Activated CD4-positive, alpha-beta T cell treated with anti-CD3 and anti-CD28 coated beads for 24 hours (primary cell): ENCODE data around the gene EPS8.

Experiments used
- DNase-seq, 2 donors: peaks; one replicate each; pipeline ENCODE4 v3.0.0-alpha.2; 2020; ENCODE audit warnings: low read depth in 2 of 2

Gene EPS8

DNA sequence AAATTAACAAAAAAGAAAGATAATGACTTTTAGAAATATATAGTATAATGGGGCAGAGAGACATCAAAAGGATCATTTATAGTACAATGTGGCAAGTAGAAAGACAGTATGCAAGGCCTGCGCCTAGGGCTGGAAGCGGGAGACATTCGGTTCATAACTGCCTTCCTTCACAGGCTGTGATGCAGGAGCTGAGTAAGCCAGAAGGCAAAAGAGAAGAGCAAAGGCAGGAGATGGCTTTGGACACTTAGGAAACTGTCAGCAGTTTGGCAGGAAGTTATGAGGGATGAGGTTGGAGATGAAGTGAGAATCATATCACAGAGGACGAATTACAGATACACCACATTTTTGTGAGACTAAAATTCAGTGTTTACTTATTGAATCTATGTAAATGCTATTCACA, 97.8 kb downstream of the EPS8 start:
- DNase-seq: no peak

DNA sequence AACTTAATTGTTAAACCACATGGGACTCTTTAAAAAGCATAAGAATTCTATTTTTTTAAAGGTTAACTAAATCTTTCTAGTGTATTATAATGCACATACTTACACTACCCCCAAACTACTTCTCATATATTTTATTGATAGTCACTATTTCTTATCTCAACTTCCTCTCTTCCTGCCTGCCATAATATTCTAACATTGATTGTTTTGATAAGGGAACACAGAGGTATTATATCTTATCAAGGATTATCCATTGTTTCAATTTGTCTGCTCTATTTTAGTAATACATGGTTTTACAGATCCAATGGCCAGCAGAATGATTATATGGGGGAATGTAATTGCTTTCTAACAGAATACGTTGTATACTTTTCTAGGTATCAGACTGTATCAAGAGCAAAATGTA, 98.9 kb downstream of the EPS8 start:
- DNase-seq: no peak

DNA sequence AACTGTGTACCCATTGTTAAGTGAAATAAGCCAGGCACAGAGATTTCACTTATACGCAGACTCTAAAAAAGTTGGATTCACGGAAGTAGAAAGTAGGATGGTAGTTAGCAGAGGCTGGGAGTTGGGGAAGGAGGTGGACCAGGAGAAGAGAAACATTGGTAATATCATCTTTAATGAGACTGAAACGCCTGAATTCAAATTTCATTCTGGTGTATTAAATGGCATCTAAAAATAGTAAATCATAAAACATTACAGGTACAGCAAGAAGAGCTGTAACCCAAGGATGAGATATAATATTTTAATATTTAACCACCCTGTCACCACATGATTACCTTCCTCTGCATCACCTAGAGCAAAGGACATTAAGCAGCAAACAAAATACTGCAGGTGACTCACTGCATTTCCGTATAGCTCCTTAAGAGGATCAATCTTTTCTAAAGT, 99.4 kb downstream of the EPS8 start:
- no peak for DNase-seq

GRCh38 chr12:15688838-15689625, 100.2 kb downstream of the EPS8 start:
- no peak for DNase-seq

DNA sequence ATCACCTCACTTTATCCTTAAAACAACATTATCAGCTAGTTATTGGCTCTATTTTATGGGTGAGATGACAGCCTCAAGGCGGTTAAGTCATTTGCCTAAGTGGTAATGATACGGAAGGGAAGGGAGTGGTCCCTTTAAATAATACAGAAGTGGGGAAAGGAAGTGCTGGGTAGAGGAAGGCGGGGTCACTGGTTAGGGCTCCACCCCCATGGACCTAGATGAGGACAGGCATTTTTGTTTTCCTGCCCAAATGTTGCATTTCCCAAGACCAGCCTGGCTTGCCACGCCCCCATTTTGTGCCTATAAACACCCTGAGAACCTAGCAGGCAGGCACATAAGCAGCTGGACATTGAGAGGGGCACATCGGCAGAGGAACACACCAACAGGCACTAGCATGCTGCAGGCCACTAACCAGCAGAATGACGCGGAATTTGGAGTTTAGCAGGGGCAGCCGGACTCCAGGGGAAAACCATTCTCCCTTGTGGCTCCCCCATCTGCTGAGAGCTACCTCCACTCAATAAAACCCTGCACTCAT, 100.9 kb downstream of the EPS8 start:
- no peak for DNase-seq

GRCh38 chr12:15687583-15687982, 101.6 kb downstream of the EPS8 start:
- no peak for DNase-seq

DNA sequence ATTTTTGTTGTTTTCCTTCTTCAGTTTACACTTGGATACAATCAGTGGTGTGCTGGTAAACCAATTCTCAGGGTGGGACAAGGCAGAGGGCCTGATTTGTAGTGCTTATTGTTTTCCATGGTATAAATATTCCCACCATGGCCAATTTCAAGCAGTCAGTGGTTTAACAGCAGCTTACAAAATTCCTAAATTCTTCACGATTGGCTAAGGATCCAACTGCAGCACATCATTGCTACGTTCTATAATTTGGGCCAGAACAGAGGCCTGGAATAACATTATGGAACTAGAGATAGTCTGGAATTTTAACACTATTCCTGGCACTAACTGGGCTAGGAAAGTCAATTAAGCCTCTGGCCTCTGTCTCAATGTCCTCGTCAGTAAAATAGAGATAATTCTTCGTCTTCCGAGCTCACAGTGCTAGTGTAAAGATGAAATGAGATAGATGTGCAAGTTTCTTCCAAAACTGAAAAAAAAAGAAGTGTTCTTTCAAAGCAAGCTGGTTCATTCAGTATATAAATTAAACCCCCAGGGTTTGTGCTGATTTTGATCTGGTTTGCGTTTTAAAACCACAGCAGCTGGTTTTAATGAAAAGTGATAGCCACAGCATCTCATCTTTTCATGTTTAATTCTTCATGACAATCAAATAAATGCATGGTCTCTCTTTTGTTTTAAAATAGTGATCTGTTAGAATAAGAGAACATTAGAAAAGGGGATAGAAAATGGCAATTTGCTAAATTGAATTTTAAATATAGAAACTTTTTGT, 104.1 kb downstream of the EPS8 start:
- DNase-seq: no peak

DNA sequence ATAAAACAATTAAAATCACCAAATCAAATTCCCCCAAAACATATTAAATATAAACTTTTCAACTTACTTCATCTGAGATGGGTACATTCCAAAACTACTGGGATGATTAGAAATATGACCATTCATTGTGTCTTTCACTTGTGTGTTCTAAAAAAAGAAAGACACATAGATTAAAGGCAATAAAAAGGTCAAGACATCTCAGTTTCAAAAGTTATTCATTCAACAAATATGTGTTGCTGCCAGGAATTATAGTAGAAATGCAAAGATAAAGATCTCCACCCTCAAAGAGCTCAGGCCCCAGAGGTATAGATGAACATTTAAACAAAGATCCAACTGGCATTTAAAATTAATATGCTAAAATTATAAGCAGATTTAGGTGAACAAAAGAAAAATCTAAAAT, 106.4 kb downstream of the EPS8 start:
- no peak for DNase-seq

DNA sequence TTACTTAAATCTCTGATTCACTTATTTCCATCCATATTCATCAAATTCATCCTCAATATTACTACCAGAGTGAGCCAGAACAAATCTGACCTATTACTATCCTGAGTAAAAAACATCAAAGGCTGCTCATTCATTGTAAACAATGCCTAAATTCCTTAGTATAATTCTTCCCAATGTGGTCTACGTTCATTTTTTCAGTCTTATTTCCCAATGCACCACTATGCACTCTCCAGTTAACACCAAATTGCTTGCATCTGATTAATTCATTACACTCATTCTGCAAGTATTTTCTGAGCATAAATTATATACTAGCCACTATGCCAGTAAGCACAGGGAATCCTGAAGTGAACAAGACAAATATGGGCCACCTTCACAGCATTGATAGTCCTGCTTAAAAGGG, 110.0 kb downstream of the EPS8 start:
- DNase-seq: no peak

GRCh38 chr12:15677726-15678201, 111.4 kb downstream of the EPS8 start:
- no peak for DNase-seq

GRCh38 chr12:15677228-15677627, 112.0 kb downstream of the EPS8 start:
- no peak for DNase-seq

DNA sequence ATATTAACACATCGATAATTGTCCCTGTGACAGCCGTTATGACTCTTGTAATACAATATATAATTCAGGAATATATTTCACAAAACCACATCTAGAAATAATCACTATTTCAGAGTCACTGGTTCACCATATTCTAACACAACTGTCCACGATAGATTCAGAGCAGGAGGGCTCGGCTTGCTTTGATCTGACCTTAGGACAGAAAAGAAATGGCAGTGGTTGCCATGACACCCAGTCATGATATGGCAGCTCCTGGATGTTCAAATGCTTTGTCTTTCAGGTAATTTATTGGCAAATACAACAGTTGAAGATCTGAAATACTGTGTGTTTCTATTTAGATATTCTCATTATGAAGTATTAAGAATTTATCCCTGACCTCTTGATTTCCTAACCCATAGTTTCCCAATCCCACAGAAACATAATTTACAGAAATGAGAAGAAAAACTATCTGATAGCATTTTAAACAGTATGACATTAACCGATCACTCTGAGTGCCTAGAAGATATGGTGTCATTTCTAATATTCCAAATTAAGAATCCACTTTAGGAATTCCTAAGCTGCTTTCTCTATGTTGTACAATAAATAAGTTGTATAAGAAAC, 116.4 kb downstream of the EPS8 start:
- DNase-seq: no peak

DNA sequence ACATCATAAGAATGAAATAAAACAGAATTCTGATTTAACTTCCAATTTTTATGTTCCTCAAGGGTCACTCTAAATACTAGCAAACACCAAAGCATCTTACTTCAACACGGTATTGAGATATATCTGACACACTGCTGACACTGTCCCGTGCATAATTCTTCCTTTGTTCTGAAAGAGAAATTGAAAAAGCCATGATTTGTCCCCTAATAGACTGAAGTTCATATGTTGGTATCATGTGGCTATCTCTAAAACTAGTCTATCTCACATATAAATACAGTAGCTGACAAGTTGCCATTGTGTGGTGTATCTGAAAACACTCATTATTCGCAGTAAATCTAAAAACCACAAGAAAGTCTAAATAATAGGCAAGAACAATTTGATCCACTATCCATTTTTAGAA, 118.4 kb downstream of the EPS8 start:
- no peak for DNase-seq

- no peak for DNase-seq
These were observed 119.8 kb downstream of the EPS8 start for GRCh38 chr12:15669256-15669948.

DNA sequence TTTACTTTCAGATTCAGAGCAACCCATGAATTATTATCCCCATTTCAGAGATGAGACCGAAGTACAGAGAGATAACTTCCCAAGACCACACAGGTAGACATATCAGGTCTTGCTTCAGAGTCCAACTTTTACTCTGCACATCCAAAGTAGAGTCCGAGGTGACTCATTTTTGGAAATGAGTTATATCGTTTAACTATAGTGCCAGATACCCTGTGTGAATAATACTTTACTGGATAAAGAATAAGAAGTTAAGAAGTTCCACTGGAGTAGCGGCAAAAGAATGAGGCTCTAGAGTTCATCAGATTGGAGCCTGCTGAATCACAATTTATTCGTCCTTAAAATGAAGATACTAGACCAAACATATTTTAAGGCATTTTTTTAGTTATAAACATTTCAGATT, 124.7 kb downstream of the EPS8 start:
- no peak for DNase-seq

GRCh38 chr12:15662983-15663659, 126.1 kb downstream of the EPS8 start:
- DNase-seq: no peak

GRCh38 chr12:15662303-15662980, 126.7 kb downstream of the EPS8 start:
- no peak for DNase-seq

DNA sequence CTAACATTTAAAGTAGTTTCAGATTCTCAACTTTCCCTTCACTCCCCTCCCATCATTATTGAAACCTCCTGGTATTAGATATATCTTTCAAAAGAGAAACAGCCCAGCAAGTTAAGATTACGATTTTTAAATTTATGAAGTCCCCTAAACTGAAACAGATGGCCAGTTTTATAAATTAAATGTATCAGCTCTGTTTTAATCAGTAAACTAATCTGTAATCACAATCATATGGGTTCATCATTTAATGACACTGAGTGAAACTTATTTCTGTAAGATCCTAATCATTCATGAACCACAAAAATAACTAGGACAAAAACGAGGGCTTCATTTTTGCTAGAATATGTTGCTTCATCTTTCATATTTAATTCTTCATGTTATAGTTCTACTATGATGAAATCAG, 137.8 kb downstream of the EPS8 start:
- no peak for DNase-seq

GRCh38 chr12:15650399-15651128, 138.6 kb downstream of the EPS8 start:
- no peak for DNase-seq

GRCh38 chr12:15649347-15649746, 139.8 kb downstream of the EPS8 start:
- DNase-seq: no peak
